Smooth muscle cell (in vitro differentiated cells): ENCODE data around the gene DNM3. TPM values are rescaled to one million over a fixed set of nuclear protein-coding genes. Genes with fewer than 3 reads are reported as not detected.

Experiments used
- DNase-seq: peaks from one replicate; lab custom pipeline; 2025; ENCODE audit not compliant: unreplicated experiment; lab: John Stamatoyannopoulos, UW
- H2AFZ ChIP-seq: fragments of 200-600 bp; sonication (generic); 2 replicates; pipeline ENCODE4 v1.6.0; 2016; ENCODE audit warnings: antibody characterized with exemption, low read depth, mild to moderate bottlenecking
- H3F3A ChIP-seq: fragments of 200-600 bp; sonication (generic); 2 replicates; pipeline ENCODE4 v1.6.0; 2017; ENCODE audit warnings: antibody characterized with exemption, low read depth
- H3K27ac ChIP-seq: fragments of 200-600 bp; sonication (generic); 2 replicates; pipeline ENCODE4 v1.5.1; 2016; ENCODE audit warnings: low read depth, mild to moderate bottlenecking
- H3K27me3 ChIP-seq: fragments of 200-600 bp; sonication (generic); 2 replicates; pipeline ENCODE4 v1.6.1; 2016; ENCODE audit warnings: low read depth, mild to moderate bottlenecking
- H3K36me3 ChIP-seq: fragments of 200-600 bp; sonication (generic); 2 replicates; pipeline ENCODE4 v1.5.1; 2016; ENCODE audit warnings: low read depth
- H3K4me1 ChIP-seq: fragments of 200-600 bp; sonication (generic); 2 replicates; pipeline ENCODE4 v1.5.1; 2016; ENCODE audit warnings: low read depth
- H3K4me2 ChIP-seq: fragments of 200-600 bp; sonication (generic); 2 replicates; pipeline ENCODE4 v1.6.0; 2016; ENCODE audit warnings: mild to moderate bottlenecking
- H3K4me3 ChIP-seq: fragments of 200-600 bp; sonication (generic); 2 replicates; pipeline ENCODE4 v1.5.1; 2016; ENCODE audit warnings: mild to moderate bottlenecking
- H3K79me2 ChIP-seq: fragments of 200-600 bp; sonication (generic); 2 replicates; pipeline ENCODE4 v1.6.0; 2016; ENCODE audit warnings: low read depth, mild to moderate bottlenecking
- H3K9ac ChIP-seq: fragments of 200-600 bp; sonication (generic); 2 replicates; pipeline ENCODE4 v1.6.0; 2016; ENCODE audit warnings: low read depth
- H3K9me3 ChIP-seq: fragments of 200-600 bp; sonication (generic); replicated peaks from 2 replicates; pipeline ENCODE4 v1.5.1; 2016; ENCODE audit warnings: low read depth
- H4K20me1 ChIP-seq: fragments of 200-600 bp; sonication (generic); 2 replicates; pipeline ENCODE4 v1.6.0; 2016; ENCODE audit warnings: low read depth
- WGBS: methylation state at CpG from one replicate; pipeline ENCODE4 v1.1.7; 2016; ENCODE audit warnings: low lambda C conversion rate; 5-methylcytosine and 5-hydroxymethylcytosine counted together
- polyA plus RNA-seq: library from polyadenylated mRNA; unstranded; fragments of >200 nt; fragmentation: Nextera tagmentation; extraction: Ambion mirVana; gene quantifications from 2 replicates; pipeline ENCODE4 v1.2.1, GENCODE V29; 2016
- total RNA-seq: library from RNA; depleted of rRNA; stranded (reverse); fragments of >200 nt; gene quantifications from 2 replicates; pipeline ENCODE4 v1.2.3, GENCODE V29; 2014
- TF ChIP-seq, protein P1 (sequence below): fragments of 200-600 bp; sonication (generic); IDR thresholded peaks from 2 replicates; pipeline ENCODE4 v1.5.1; 2017; ENCODE audit warnings: borderline replicate concordance, mild to moderate bottlenecking, antibody characterized with exemption; ENCODE audit not compliant: insufficient read depth, poor library complexity, severe bottlenecking

The DNM3 gene
- total and polyA plus RNA-seq, 2 experiments from 2014 or later: 1.7 to 3.0 TPM

GRCh38 chr1:172455451-172455850 is 614.2 kb downstream of the DNM3 start:
- H3K4me2 ChIP-seq: no peak overlapping the region
- H2AFZ ChIP-seq: no peak overlapping the region
- H3K27ac ChIP-seq: no peak overlapping the region
- no peaks in the 10 kb centered on the region for H3K9me3 ChIP-seq
- H3K36me3 ChIP-seq: no peaks in the 10 kb centered on the region
- peaks cover 17% of the 10 kb centered on the region for H3F3A ChIP-seq
- H3K4me1 ChIP-seq: peaks cover 37% of the 10 kb centered on the region
- no peaks in the 10 kb centered on the region for H3K79me2 ChIP-seq
- no peak overlapping the region for H3K4me3 ChIP-seq
- 96% methylated on average over 1 of the region's 1 CpG for WGBS
- H3K27me3 ChIP-seq: no peaks in the 10 kb centered on the region
- no peaks in the 10 kb centered on the region for H4K20me1 ChIP-seq
- DNase-seq: no peak
- no peak overlapping the region for H3K9ac ChIP-seq
- TF ChIP-seq, protein P1, sequence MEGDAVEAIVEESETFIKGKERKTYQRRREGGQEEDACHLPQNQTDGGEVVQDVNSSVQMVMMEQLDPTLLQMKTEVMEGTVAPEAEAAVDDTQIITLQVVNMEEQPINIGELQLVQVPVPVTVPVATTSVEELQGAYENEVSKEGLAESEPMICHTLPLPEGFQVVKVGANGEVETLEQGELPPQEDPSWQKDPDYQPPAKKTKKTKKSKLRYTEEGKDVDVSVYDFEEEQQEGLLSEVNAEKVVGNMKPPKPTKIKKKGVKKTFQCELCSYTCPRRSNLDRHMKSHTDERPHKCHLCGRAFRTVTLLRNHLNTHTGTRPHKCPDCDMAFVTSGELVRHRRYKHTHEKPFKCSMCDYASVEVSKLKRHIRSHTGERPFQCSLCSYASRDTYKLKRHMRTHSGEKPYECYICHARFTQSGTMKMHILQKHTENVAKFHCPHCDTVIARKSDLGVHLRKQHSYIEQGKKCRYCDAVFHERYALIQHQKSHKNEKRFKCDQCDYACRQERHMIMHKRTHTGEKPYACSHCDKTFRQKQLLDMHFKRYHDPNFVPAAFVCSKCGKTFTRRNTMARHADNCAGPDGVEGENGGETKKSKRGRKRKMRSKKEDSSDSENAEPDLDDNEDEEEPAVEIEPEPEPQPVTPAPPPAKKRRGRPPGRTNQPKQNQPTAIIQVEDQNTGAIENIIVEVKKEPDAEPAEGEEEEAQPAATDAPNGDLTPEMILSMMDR: no peak

- Histone ChIP-seq H3K9ac (no peak overlapping the region), H3K4me3 (no peak overlapping the region), H3K27ac (no peak overlapping the region), H3F3A (peaks cover 15% of the 10 kb centered on the region), H3K4me2 (no peak overlapping the region), H4K20me1 (no peaks in the 10 kb centered on the region), H3K36me3 (no peaks in the 10 kb centered on the region), H3K9me3 (no peaks in the 10 kb centered on the region), H3K27me3 (no peaks in the 10 kb centered on the region), H3K4me1 (peaks cover 37% of the 10 kb centered on the region), H2AFZ (no peak overlapping the region), H3K79me2 (no peaks in the 10 kb centered on the region)
- TF ChIP-seq, protein P1: no peak
- 92% methylated on average over 5 of the region's 5 CpGs for WGBS
- DNase-seq: no peak
These were observed 615.1 kb downstream of the DNM3 start for GRCh38 chr1:172456344-172456769.

DNA sequence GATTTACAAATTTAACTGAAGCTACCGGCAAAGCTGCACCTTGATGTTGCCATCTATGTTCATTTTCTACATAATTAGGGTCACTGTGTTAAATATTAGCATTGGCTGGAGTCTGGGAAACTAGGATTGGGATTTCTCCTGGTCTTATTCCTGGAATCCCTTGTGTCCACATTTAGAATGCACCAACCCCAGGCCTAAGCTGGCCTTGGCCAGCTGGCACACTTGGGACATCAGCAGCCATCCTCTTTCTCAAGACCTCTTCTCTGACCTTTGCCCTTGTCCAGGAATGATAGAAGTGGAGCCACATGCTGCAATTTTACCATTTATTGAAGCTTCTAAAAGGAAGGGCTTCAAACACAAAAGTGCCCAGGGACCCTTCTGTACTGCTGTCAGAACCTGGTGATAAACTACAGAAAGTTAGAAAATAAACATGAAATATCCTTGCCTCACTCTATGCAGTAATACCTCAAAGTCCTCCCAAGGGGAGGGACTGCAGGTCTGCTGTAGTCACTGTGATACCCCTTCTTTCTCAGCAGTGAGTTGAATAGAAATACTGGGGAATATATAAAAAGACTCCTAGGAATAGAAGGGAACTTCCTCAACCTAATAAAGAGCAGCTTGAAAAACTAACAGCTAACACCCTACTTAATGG is 616.3 kb downstream of the DNM3 start:
- Histone ChIP-seq H3K4me1 (peaks cover 36% of the 10 kb centered on the region), H3K9ac (no peak overlapping the region), H3K27me3 (no peaks in the 10 kb centered on the region), H3K27ac (no peak overlapping the region), H2AFZ (no peak overlapping the region), H3K4me2 (no peak overlapping the region), H3K9me3 (no peaks in the 10 kb centered on the region), H3K79me2 (no peaks in the 10 kb centered on the region), H3K36me3 (no peaks in the 10 kb centered on the region), H3K4me3 (no peak overlapping the region), H3F3A (peaks cover 6% of the 10 kb centered on the region), H4K20me1 (no peaks in the 10 kb centered on the region)
- 100% methylated on average over 1 of the region's 1 CpG for WGBS
- no peak for DNase-seq
- TF ChIP-seq, protein P1: no peak

DNA sequence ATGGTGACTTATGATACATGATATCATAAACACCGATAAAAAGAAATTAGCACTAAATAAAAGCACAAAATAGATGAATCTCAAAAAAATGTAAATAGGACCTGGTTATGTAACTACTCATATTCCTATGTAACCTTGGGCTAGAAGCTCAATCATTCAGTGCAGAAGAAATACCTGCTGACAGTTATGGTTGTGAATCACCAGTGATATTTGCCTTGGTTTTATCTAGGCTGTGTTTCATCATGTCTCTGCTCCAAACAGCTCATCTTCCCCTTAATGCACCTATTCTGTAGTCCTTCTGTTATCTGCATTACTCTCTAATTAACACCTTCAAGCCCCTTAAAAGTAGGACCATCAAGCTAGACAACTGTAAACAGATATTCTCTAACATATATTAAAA is 618.9 kb downstream of the DNM3 start:
- Histone ChIP-seq H3K79me2 (no peaks in the 10 kb centered on the region), H3K4me2 (peak overlapping the region; percentile 17), H3K27me3 (no peaks in the 10 kb centered on the region), H3K27ac (no peak overlapping the region), H3K9ac (no peak overlapping the region), H3F3A (peaks cover 6% of the 10 kb centered on the region), H3K4me1 (peaks cover 30% of the 10 kb centered on the region), H3K4me3 (no peak overlapping the region), H2AFZ (no peak overlapping the region), H3K9me3 (no peaks in the 10 kb centered on the region), H3K36me3 (no peaks in the 10 kb centered on the region), H4K20me1 (no peaks in the 10 kb centered on the region)
- DNase-seq: no peak
- TF ChIP-seq, protein P1: no peak
- 92% methylated on average over 1 of the region's 1 CpG for WGBS
